Activated T-helper 1 cell treated with anti-CD3 and anti-CD28 coated beads, Interleukin-12 subunit alpha, Interleukin-12 subunit beta, Interleukin-2, Interleukin-4 antibody, amounts not matched to agents 30 ng/mL and 10 ng/mL and 1 ng/mL, durations not matched to agents 14 hours and 24 hours and 36 hours (primary cell): Measurements from ENCODE around the gene RASL11B. TPM values are rescaled to one million over a fixed set of nuclear protein-coding genes. Genes with fewer than 3 reads are reported as not detected.
A peak's percentile ranks its signal among the peaks of the same experiment; 100 is the strongest.
"Not testable (repeated sequence)": the region's sequence is repeated elsewhere in the genome, so short reads cannot be mapped to it uniquely, and the experiment has no call there.

Experiments
- DNase-seq: peaks from one replicate; pipeline ENCODE4 v3.0.0; 2021; ENCODE audit warnings: low spot score
- H3K27ac Mint-ChIP-seq: one replicate; pipeline ENCODE4 v1.8.0; 2021; ENCODE audit warnings: mild to moderate bottlenecking, mixed read lengths
- H3K27me3 Mint-ChIP-seq: one replicate; pipeline ENCODE4 v1.8.0; 2022; ENCODE audit warnings: mild to moderate bottlenecking, moderate library complexity, mixed read lengths; ENCODE audit not compliant: insufficient read depth
- H3K36me3 Mint-ChIP-seq: one replicate; pipeline ENCODE4 v1.8.0; 2021; ENCODE audit warnings: low read depth, mixed read lengths
- H3K4me1 Mint-ChIP-seq: one replicate; pipeline ENCODE4 v1.8.0; 2021; ENCODE audit warnings: low read depth, mixed read lengths
- H3K4me3 Mint-ChIP-seq: one replicate; pipeline ENCODE4 v1.8.0; 2021; ENCODE audit warnings: mild to moderate bottlenecking, moderate library complexity, mixed read lengths
- H3K9me3 Mint-ChIP-seq: one replicate; pipeline ENCODE4 v1.8.0; 2021; ENCODE audit warnings: mixed read lengths
- intact Hi-C: fragments of 100-400 bp; cut with micrococcal nuclease; formaldehyde crosslinking; loops from one replicate; pipeline ENCODE4 v1.15.1; 2024
- total RNA-seq: library from RNA; stranded (reverse); gene quantifications from 2 replicates; pipeline ENCODE4 v1.2.3, GENCODE V29; 2022

The RASL11B gene, protein sequence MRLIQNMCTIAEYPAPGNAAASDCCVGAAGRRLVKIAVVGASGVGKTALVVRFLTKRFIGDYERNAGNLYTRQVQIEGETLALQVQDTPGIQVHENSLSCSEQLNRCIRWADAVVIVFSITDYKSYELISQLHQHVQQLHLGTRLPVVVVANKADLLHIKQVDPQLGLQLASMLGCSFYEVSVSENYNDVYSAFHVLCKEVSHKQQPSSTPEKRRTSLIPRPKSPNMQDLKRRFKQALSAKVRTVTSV
- total RNA-seq: 1.6 and 2.3 TPM in 2 replicates

DNA sequence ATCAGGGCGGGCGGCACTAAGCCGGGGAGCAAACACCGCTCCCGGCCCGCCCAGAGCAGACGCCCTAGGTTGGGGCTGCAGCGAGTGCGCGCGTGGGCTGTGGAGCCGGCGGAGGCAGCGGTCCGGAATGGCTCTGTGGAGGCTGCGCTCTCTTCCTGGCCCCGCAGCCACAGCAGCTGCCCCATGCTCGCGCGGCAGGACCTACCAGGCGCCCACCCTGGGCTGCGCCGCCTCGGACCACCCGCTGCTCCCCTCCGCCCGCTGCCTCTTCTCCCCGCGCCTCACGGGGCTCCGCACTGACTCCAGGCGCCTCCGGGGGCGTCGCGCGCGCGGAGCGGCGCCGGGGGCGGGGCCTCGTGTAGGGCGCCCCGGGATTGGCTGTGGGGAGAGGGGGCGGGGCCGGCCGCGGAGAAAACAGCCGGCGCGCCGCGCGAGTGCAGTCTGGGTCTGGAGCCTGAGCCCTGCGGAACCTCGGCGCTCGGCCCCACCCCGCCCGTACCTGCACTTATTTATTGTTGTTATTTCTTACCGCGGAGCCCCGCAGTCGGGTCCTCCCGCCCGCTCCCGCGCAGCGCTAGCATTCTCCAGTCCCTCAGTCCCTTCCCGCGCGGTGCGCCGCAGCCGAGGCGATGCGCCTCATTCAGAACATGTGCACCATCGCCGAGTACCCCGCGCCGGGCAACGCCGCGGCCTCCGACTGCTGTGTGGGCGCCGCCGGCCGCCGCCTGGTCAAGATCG, at the start of gene RASL11B:
RASL11B (plus strand) TSS at position 439 of the 738 bp plus-strand sequence; CDS start at position 630, 191 bp downstream.
- Mint-ChIP-seq H3K27me3 (peaks cover 36% of the 10 kb centered on the region), H3K36me3 (no peaks in the 10 kb centered on the region), H3K27ac (no peak within 1 kb of the TSS), H3K4me1 (peaks cover 16% of the 10 kb centered on the region), H3K4me3 (peak within 1 kb of the TSS; percentile 81), H3K9me3 (no peaks in the 10 kb centered on the region)
- peak; percentile 84 for DNase-seq
- intact Hi-C loops: loop anchor here (1.0 to 5.0 kb wide), 6 partner anchors 121 to 1020 kb away; partner anchors contain the start of genes DCUN1D4 and FIP1L1

DNA sequence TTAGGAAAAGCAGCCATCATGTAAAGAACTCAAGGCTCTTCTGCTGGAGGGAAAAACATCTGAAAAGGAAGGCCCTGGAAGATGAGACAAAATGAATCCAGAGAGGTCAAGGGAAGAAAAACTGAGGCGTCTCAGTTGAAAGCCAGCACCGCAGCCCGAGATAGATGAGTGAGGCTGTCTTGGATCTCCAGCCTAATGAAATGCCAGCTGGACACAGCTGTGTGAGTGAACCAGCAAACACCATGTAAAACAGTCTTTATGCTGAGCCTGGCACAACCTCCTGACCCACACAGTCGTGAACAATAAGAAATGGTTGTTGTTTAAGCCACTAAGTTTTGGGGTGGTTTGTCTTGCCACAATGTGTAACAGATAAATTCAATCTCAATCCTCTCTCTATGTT, 48.6 kb upstream of the RASL11B start:
- H3K4me1 Mint-ChIP-seq: no peaks in the 10 kb centered on the region
- DNase-seq: no peak
- intact Hi-C loops: no loop called here
- H3K36me3 Mint-ChIP-seq: no peaks in the 10 kb centered on the region
- no peaks in the 10 kb centered on the region for H3K9me3 Mint-ChIP-seq
- no peak overlapping the region for H3K4me3 Mint-ChIP-seq
- no peak overlapping the region for H3K27ac Mint-ChIP-seq
- H3K27me3 Mint-ChIP-seq: no peaks in the 10 kb centered on the region

DNA sequence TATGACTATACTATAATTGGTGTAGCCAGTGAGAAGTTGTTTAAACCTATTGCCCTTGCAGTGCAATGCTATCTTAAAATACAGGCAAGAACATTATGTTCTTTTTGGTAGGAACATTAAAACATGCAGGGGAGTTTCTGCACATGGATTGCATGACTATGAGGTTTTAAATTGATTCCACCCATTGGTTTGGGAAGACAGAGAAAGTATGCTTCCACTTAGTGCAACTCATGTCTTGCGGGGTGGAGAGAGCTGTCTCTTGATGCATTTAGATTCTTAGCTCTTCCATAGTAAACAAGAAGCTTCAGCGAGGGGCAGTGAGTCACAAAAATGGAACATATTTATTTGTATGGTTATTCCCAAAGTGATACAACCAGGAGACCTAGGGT, 39.5 kb upstream of the RASL11B start:
- peaks cover 8% of the 10 kb centered on the region for H3K9me3 Mint-ChIP-seq
- peaks cover 16% of the 10 kb centered on the region for H3K4me1 Mint-ChIP-seq
- no peak overlapping the region for H3K27ac Mint-ChIP-seq
- no peaks in the 10 kb centered on the region for H3K27me3 Mint-ChIP-seq
- no peak for DNase-seq
- intact Hi-C loops: no loop called here
- H3K36me3 Mint-ChIP-seq: no peaks in the 10 kb centered on the region
- no peak overlapping the region for H3K4me3 Mint-ChIP-seq

DNA sequence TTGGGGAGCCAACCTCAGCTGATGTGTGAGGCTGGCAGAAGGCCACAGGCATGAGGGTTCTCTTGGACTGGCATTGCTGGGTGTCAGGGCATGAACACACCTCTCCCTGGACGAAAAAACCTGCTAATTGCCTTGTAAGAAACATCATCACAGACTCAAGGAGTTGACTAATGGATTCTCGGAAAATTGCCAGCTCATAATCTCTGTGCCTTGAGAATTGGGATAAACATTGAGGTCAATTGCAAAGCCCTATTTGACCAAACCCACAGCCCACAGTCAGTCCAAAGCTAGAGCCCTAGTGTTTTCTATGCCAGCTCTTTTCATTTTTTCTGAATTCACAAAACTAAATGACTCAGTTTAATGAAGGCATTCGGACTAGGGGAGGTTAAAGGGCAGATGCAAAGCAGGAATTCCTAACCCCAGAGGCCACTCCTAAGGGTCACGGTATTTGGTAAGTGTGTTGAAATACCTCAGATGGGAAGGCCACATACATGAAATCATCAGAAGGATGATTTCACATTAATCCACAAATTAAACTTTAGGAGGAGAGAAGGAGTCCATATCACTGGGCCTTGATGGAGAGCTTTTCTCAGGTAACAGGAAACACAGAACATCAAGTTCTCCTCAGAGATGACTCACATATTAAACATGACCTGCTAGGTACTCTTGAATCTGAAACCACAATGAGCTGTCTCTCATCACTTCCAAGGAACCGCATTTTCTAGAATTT, 39.0 kb upstream of the RASL11B start:
- no peaks in the 10 kb centered on the region for H3K27me3 Mint-ChIP-seq
- H3K4me1 Mint-ChIP-seq: peaks cover 16% of the 10 kb centered on the region
- no peaks in the 10 kb centered on the region for H3K36me3 Mint-ChIP-seq
- H3K27ac Mint-ChIP-seq: no peak overlapping the region
- intact Hi-C loops: no loop called here
- H3K9me3 Mint-ChIP-seq: peaks cover 8% of the 10 kb centered on the region
- no peak for DNase-seq
- H3K4me3 Mint-ChIP-seq: no peak overlapping the region

DNA sequence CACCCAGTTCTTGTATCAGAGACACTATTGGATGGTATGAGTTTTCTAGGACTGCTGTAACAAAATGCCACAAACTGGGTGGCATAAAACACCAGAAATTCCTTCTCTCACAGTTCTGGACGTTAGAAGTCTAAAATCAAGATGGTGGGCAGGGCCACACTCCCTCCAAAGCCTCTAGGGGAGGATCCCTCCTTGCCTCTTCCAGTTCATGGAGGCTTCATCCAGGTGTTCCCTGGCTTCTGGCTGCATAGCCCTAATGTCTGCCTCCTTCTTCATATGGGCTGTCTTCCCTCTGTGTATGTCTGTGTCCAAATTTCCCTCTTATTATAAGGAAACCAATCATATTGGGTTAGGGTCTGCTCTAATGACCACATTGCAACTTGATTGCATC, 38.4 kb upstream of the RASL11B start:
- H3K27me3 Mint-ChIP-seq: no peaks in the 10 kb centered on the region
- H3K9me3 Mint-ChIP-seq: peaks cover 8% of the 10 kb centered on the region
- no peaks in the 10 kb centered on the region for H3K36me3 Mint-ChIP-seq
- DNase-seq: no peak
- no peak overlapping the region for H3K27ac Mint-ChIP-seq
- intact Hi-C loops: no loop called here
- H3K4me1 Mint-ChIP-seq: peaks cover 16% of the 10 kb centered on the region
- no peak overlapping the region for H3K4me3 Mint-ChIP-seq

DNA sequence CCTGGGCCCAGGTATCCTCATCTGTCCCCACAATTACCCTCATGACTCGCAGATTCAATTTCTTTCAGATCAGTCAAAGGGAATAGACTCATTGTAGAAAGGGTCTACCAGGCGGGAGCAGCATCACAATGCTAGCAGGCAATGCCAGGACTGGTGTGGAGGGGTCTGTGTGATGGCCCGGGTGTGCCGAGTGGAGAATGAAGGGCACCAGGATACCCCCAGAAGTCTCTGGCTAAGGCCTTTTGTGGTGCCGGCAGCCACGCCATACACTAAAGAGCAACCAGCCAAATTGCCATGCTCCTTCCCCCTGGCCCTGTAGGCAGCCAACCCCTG, 37.9 kb upstream of the RASL11B start:
- intact Hi-C loops: no loop called here
- no peak overlapping the region for H3K4me3 Mint-ChIP-seq
- H3K36me3 Mint-ChIP-seq: no peaks in the 10 kb centered on the region
- no peak for DNase-seq
- no peak overlapping the region for H3K27ac Mint-ChIP-seq
- H3K4me1 Mint-ChIP-seq: peaks cover 16% of the 10 kb centered on the region
- peaks cover 8% of the 10 kb centered on the region for H3K9me3 Mint-ChIP-seq
- H3K27me3 Mint-ChIP-seq: no peaks in the 10 kb centered on the region

DNA sequence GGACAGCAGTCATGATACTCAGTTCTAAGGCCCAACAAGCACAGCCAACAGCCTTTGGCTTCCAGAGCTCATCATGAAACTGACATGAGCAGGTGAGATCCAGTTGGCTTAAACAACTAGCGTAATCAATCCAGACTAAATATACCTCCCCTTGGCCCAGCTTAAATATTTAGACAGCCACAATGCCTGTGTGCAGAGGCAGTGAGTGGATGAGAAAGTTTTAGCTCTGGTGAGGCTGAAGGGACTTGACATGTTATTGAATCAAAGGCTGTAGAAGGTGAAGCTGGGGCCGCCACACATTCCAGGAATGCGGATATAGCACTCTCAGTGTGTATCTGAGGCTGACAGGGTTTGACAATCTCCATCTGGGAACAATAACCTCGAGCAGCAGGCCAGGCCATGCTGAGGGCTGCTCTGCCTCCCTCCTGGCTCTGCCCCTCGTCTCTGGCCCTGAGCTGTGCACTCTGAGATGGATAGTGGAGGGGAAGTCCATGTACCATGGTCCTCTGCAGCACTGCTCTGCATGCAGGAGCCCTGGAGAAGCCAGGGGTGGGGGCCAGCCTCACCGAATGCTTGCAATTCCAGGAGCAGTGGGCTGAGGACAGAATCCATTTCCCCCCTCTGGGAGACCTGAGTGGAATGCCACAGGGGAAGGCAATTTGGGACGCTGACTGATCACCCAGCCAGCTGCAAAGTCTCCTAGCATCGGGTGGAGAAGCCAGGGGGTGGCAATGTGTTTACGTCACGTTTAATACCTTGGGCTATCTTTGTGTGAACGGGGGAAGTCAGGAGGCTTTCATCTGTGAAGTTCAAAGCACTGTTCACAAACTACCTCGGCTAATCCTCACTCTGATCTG, 37.3 kb upstream of the RASL11B start:
- Mint-ChIP-seq H3K4me1 (peaks cover 16% of the 10 kb centered on the region), H3K27me3 (no peaks in the 10 kb centered on the region), H3K27ac (no peak overlapping the region), H3K9me3 (peaks cover 8% of the 10 kb centered on the region), H3K36me3 (no peaks in the 10 kb centered on the region), H3K4me3 (no peak overlapping the region)
- intact Hi-C loops: no loop called here
- DNase-seq: no peak

DNA sequence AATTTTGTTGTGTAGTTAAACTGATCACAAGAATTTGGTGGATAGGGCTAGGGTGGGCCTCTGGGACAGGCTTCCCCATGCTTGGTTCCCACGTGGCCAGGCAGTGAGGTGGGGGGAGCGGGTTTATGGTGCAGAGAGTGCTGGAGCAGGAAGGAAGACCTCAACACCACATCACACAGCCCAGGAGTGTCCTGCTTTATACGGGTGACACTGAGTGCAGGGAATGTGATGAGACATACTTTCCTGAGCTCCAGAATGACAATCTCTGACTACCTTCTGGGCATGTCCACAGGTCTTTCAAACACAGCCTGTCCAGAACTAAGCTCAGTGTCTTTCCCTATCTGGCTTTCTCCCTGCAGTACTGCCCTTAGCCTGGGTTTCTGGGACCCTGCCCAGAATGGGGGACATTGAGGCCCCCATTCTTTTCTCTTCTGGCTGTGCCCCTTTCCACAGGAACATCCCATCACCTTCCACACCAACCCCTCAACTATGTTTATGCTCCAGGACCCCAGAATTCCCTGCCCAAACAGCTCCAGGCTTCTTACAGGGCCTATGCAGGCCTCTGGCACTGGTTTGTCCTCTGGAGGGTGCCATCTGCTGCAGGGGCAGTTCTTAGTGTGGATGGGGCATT, 36.5 kb upstream of the RASL11B start:
- Mint-ChIP-seq H3K9me3 (peaks cover 8% of the 10 kb centered on the region), H3K27me3 (no peaks in the 10 kb centered on the region), H3K27ac (no peak overlapping the region), H3K36me3 (no peaks in the 10 kb centered on the region), H3K4me3 (no peak overlapping the region), H3K4me1 (peaks cover 16% of the 10 kb centered on the region)
- intact Hi-C loops: no loop called here
- no peak for DNase-seq

DNA sequence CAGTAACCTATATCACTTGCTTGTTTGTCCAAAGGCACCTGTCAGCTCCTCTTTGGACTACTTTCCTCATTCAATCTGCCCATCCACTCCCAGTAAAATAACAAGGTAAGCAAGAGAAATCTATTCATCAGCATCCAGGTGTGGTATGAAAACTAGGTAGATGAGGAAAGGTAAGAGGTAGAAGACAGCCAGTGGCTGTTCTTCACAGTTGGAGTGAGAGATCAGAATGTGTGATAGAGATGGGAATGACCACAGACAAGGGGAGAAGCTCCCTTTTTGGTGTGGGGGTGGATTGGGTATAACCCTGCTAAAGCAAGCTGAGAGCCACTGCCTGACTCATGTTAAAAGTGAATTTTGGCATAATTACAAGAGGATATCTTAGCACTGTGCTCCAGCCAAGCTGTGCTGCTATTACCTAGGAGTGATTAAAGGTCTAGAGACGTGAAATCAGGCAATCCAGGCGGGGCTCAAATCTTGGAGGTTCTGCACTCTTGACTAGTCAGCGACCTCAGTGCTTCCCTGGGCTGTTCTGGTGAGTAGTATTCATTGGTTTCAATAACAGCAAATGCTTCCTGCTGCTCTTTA, 28.1 kb upstream of the RASL11B start:
- H3K36me3 Mint-ChIP-seq: no peaks in the 10 kb centered on the region
- intact Hi-C loops: no loop called here
- H3K9me3 Mint-ChIP-seq: no peaks in the 10 kb centered on the region
- no peak overlapping the region for H3K27ac Mint-ChIP-seq
- no peak overlapping the region for H3K4me3 Mint-ChIP-seq
- H3K27me3 Mint-ChIP-seq: no peaks in the 10 kb centered on the region
- H3K4me1 Mint-ChIP-seq: no peaks in the 10 kb centered on the region
- DNase-seq: no peak

DNA sequence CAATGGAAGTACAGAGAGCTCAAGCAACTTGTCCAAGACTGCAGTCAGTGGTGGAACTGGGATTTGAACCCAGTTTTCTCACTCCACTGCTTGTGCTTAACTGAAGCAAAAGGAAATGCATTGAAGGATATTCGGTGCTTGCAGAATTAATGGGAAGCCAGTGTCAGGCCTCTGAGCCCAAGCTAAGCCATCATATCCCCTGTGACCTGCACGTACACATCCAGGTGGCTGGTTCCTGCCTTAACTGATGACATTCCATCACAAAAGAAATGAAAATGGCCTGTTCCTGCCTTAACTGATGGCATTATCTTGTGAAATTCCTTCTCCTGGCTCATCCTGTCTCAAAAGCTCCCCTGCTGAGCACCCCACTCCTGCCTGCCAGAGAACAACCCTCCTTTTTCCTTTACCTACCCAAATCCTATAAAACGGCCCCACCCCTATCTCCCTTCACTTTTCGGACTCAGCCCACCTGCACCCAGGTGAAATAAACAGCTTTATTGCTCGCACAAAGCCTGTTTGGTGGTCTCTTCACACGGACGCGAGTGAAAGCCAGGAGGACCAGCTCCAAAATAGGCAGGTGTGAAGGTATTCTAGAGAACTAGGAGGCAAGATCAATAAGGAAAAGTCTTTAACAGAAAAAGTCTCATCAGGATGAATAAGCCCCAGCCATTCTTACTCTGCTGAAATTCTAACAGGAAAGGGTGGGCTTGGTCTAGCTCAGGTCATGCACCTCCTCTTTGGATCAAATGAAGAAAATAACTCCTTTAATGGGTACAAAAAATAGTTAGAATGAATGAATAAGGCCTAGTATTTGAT, 27.3 kb upstream of the RASL11B start:
- intact Hi-C loops, H3K9me3 Mint-ChIP-seq, DNase-seq, H3K36me3 Mint-ChIP-seq, H3K27me3 Mint-ChIP-seq, H3K4me1 Mint-ChIP-seq, H3K27ac Mint-ChIP-seq, H3K4me3 Mint-ChIP-seq: not testable (repeated sequence)

DNA sequence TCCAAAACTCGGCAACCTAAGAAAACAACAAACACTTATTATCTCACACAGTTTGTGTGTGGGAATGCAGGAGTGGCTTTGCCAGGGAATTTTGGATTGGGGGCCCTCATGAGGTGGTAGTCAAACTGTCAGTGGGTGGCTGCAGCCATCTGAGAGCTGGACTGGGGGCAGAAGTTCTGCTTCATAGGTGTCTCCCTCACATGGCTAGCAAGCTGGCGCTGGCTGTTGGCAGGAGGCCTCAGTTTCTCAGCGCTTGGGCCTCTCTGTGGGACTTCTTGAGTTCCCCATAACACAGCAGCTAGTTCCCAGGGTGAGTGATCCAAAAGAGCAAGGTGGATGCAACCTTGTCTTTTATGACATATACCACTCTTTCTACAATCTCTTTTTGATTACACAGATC, 26.0 kb upstream of the RASL11B start:
- Mint-ChIP-seq H3K4me1 (no peaks in the 10 kb centered on the region), H3K36me3 (no peaks in the 10 kb centered on the region), H3K4me3 (no peak overlapping the region), H3K9me3 (no peaks in the 10 kb centered on the region), H3K27ac (no peak overlapping the region), H3K27me3 (peaks cover 3% of the 10 kb centered on the region)
- intact Hi-C loops: no loop called here
- no peak for DNase-seq
